Spleen (tissue), 7 donors: Measurements from ENCODE around the gene MARS1.

Experiments used
- CTCF ChIP-seq, 11 experiments: fragments of 200-600 bp in 7 of 11; fragments of 450-650 bp in 4 of 11; sonication (generic) in 4 of 11; IDR thresholded peaks in 8 of 11; conservative IDR thresholded peaks in 3 of 11; 1 replicate in 7 of 11; 2 replicates in 4 of 11; pipeline versions ENCODE4 v1.4.0 to v1.8.0; 2016 to 2021; ENCODE audit warnings: antibody characterized with exemption in 11 of 11, inconsistent platforms in 4 of 11, mild to moderate bottlenecking in 1 of 11
- POLR2A ChIP-seq, 3 donors: fragments of 450-650 bp; IDR thresholded peaks; one replicate each; pipeline ENCODE4 v1.5.1; 2017; ENCODE audit warnings: antibody characterized with exemption in 3 of 3, mild to moderate bottlenecking in 1 of 3
- donor health status: DM: no; HTN: no; CAD: no; lungs with moderate emphysema.
- donor health status: DM: no; HTN: no; CAD: no.
- donor health status: DM: no; HTN: no; CAD: no.

- TF ChIP-seq CTCF (IDR thresholded peaks at IDR 0.05 in 8 of 11, conservative IDR thresholded peaks at IDR 0.05 in 3 of 11) (no peak), POLR2A (IDR thresholded peaks at IDR 0.05) (no peak)
These were observed 53.8 kb downstream of the MARS1 start for GRCh38 chr12:57541717-57542116.
